Activated CD4-positive, alpha-beta memory T cell treated with anti-CD3 and anti-CD28 coated beads for 36 hours (primary cell): ENCODE results near the gene SLC15A1. TPM values are rescaled to one million over a fixed set of nuclear protein-coding genes. Genes with fewer than 3 reads are reported as not detected.

ENCODE experiments used
- CTCF ChIA-PET: fragments of 350-600 bp; sonication (Branson Sonifier 250); formaldehyde crosslinking; loops from one replicate; lab custom pipeline; 2021; ENCODE audit warnings: antibody characterized with exemption, inconsistent platforms; lab: Charles Lee
- POLR2A ChIA-PET: fragments of 350-600 bp; sonication (Branson Sonifier 250); formaldehyde crosslinking; loops from one replicate; lab custom pipeline; 2021; ENCODE audit warnings: antibody characterized with exemption; lab: Charles Lee
- DNase-seq: peaks from one replicate; pipeline ENCODE4 v3.0.0-alpha.2; 2020
- H3K27ac Mint-ChIP-seq: one replicate; pipeline ENCODE4 v1.8.0; 2021; ENCODE audit warnings: mixed read lengths
- H3K27me3 Mint-ChIP-seq: one replicate; pipeline ENCODE4 v1.8.0; 2021; ENCODE audit warnings: mixed read lengths
- H3K36me3 Mint-ChIP-seq: one replicate; pipeline ENCODE4 v1.8.0; 2021; ENCODE audit warnings: mixed read lengths
- H3K4me1 Mint-ChIP-seq: one replicate; pipeline ENCODE4 v1.8.0; 2021; ENCODE audit warnings: low read depth, mixed read lengths
- H3K4me3 Mint-ChIP-seq: one replicate; pipeline ENCODE4 v1.8.0; 2021; ENCODE audit warnings: mild to moderate bottlenecking, mixed read lengths
- H3K9me3 Mint-ChIP-seq: one replicate; pipeline ENCODE4 v1.8.0; 2021; ENCODE audit warnings: mixed read lengths
- intact Hi-C: fragments of 100-400 bp; cut with micrococcal nuclease; formaldehyde crosslinking; loops from one replicate; pipeline ENCODE4 v1.15.1; 2023
- total RNA-seq, 2 experiments: library from RNA; stranded (reverse); gene quantifications; one replicate each; pipeline ENCODE4 v1.2.3, GENCODE V29; 2021

SLC15A1 gene
- total RNA-seq, 2 experiments from 2014 or later: not detected

GRCh38 chr13:98678741-98679140 lies 73.7 kb downstream of the SLC15A1 start:
- Mint-ChIP-seq H3K4me3 (no peak overlapping the region), H3K36me3 (no peaks in the 10 kb centered on the region), H3K27me3 (no peaks in the 10 kb centered on the region), H3K27ac (no peak overlapping the region), H3K9me3 (no peaks in the 10 kb centered on the region), H3K4me1 (no peaks in the 10 kb centered on the region)
- intact Hi-C loops: loop anchor here (10.0 kb wide), 1 partner anchor 534 kb away; the partner anchor contains the start of gene FARP1
- DNase-seq: no peak
- ChIA-PET CTCF (no interaction called here), POLR2A (no interaction called here)

- intact Hi-C loops: loop anchor here (10.0 kb wide), 1 partner anchor 533 kb away; the partner anchor contains the start of gene FARP1
- no peaks in the 10 kb centered on the region for H3K4me1 Mint-ChIP-seq
- H3K9me3 Mint-ChIP-seq: no peaks in the 10 kb centered on the region
- H3K27ac Mint-ChIP-seq: no peak overlapping the region
- no peaks in the 10 kb centered on the region for H3K27me3 Mint-ChIP-seq
- ChIA-PET POLR2A (no interaction called here), CTCF (interaction anchor here (1.3 kb wide), 1 partner anchor 232 kb away, joined by 4 read pairs; no protein-coding TSS in a partner anchor)
- DNase-seq: no peak
- no peak overlapping the region for H3K4me3 Mint-ChIP-seq
- no peaks in the 10 kb centered on the region for H3K36me3 Mint-ChIP-seq
Measured at GRCh38 chr13:98677398-98677797, 75.1 kb downstream of the SLC15A1 start.

GRCh38 chr13:98676239-98676638 lies 76.2 kb downstream of the SLC15A1 start:
- POLR2A ChIA-PET: no interaction called here
- no peak overlapping the region for H3K27ac Mint-ChIP-seq
- H3K36me3 Mint-ChIP-seq: no peaks in the 10 kb centered on the region
- no peaks in the 10 kb centered on the region for H3K9me3 Mint-ChIP-seq
- intact Hi-C loops: loop anchor here (10.0 kb wide), 1 partner anchor 531 kb away; the partner anchor contains the start of gene FARP1
- H3K4me1 Mint-ChIP-seq: no peaks in the 10 kb centered on the region
- no peaks in the 10 kb centered on the region for H3K27me3 Mint-ChIP-seq
- no peak overlapping the region for H3K4me3 Mint-ChIP-seq
- CTCF ChIA-PET: interaction anchor here (1.3 kb wide), 1 partner anchor 231 kb away, joined by 4 read pairs; no protein-coding TSS in a partner anchor
- no peak for DNase-seq

GRCh38 chr13:98675837-98676236 lies 76.6 kb downstream of the SLC15A1 start:
- Mint-ChIP-seq H3K27me3 (no peaks in the 10 kb centered on the region), H3K27ac (no peak overlapping the region), H3K36me3 (no peaks in the 10 kb centered on the region), H3K9me3 (no peaks in the 10 kb centered on the region), H3K4me1 (no peaks in the 10 kb centered on the region), H3K4me3 (no peak overlapping the region)
- no peak for DNase-seq
- intact Hi-C loops: loop anchor here (10.0 kb wide), 1 partner anchor 531 kb away; the partner anchor contains the start of gene FARP1
- ChIA-PET CTCF (no interaction called here), POLR2A (no interaction called here)

GRCh38 chr13:98675066-98675465 lies 77.4 kb downstream of the SLC15A1 start:
- no peaks in the 10 kb centered on the region for H3K4me1 Mint-ChIP-seq
- DNase-seq: no peak
- POLR2A ChIA-PET: no interaction called here
- CTCF ChIA-PET: interaction anchor here (4.4 kb wide), 1 partner anchor 229 kb away, joined by 79 read pairs; no protein-coding TSS in a partner anchor
- H3K9me3 Mint-ChIP-seq: no peaks in the 10 kb centered on the region
- intact Hi-C loops: loop anchor here (10.0 kb wide), 1 partner anchor 530 kb away; the partner anchor contains the start of gene FARP1
- no peak overlapping the region for H3K27ac Mint-ChIP-seq
- H3K27me3 Mint-ChIP-seq: no peaks in the 10 kb centered on the region
- H3K36me3 Mint-ChIP-seq: no peaks in the 10 kb centered on the region
- no peak overlapping the region for H3K4me3 Mint-ChIP-seq

- ChIA-PET CTCF (interaction anchor here (0.5 to 4.4 kb wide), 23 partner anchors 9 to 818 kb away, joined by 3 to 79 read pairs (median 3); no protein-coding TSS in a partner anchor), POLR2A (no interaction called here)
- no peaks in the 10 kb centered on the region for H3K9me3 Mint-ChIP-seq
- H3K27ac Mint-ChIP-seq: no peak overlapping the region
- DNase-seq: peak; percentile 58
- peaks cover 2% of the 10 kb centered on the region for H3K27me3 Mint-ChIP-seq
- H3K4me1 Mint-ChIP-seq: no peaks in the 10 kb centered on the region
- no peak overlapping the region for H3K4me3 Mint-ChIP-seq
- intact Hi-C loops: loop anchor here (1.0 to 10.0 kb wide), 6 partner anchors 20 to 816 kb away; partner anchors contain the start of gene FARP1
- H3K36me3 Mint-ChIP-seq: no peaks in the 10 kb centered on the region
Measured at GRCh38 chr13:98672947-98673613, 79.4 kb downstream of the SLC15A1 start.

- H3K27ac Mint-ChIP-seq: no peak overlapping the region
Measured at GRCh38 chr13:98668155-98668554, 84.3 kb downstream of the SLC15A1 start.

GRCh38 chr13:98665638-98665995 lies 86.9 kb downstream of the SLC15A1 start:
- Mint-ChIP-seq H3K27ac (no peak overlapping the region), H3K4me3 (no peak overlapping the region), H3K9me3 (no peaks in the 10 kb centered on the region), H3K4me1 (peaks cover 16% of the 10 kb centered on the region), H3K36me3 (no peaks in the 10 kb centered on the region), H3K27me3 (peaks cover 7% of the 10 kb centered on the region)
- CTCF ChIA-PET: interaction anchor here (0.7 to 3.1 kb wide), 5 partner anchors 12 to 372 kb away, joined by 3 to 17 read pairs (median 4); no protein-coding TSS in a partner anchor
- POLR2A ChIA-PET: interaction anchor here (1.1 to 1.6 kb wide), 2 partner anchors 89 to 221 kb away, joined by 4 read pairs; partner anchors contain the start of gene STK24
- intact Hi-C loops: loop anchor here (2.0 to 10.0 kb wide), 2 partner anchors 69 to 389 kb away; no protein-coding TSS in a partner anchor
- DNase-seq: no peak

More at GRCh38 chr13:98668155-98668554, 84.3 kb downstream of the SLC15A1 start:
- ChIA-PET POLR2A (no interaction called here), CTCF (interaction anchor here (0.7 to 2.4 kb wide), 4 partner anchors 15 to 812 kb away, joined by 3 to 10 read pairs (median 5); no protein-coding TSS in a partner anchor)
- no peaks in the 10 kb centered on the region for H3K9me3 Mint-ChIP-seq
- intact Hi-C loops: loop anchor here (10.0 kb wide), 1 partner anchor 387 kb away; no protein-coding TSS in a partner anchor
- no peaks in the 10 kb centered on the region for H3K36me3 Mint-ChIP-seq
- peaks cover 7% of the 10 kb centered on the region for H3K27me3 Mint-ChIP-seq
- H3K4me1 Mint-ChIP-seq: peaks cover 16% of the 10 kb centered on the region
- no peak overlapping the region for H3K4me3 Mint-ChIP-seq
- DNase-seq: no peak

GRCh38 chr13:98664924-98665637 lies 87.4 kb downstream of the SLC15A1 start:
- Mint-ChIP-seq H3K4me3 (no peak overlapping the region), H3K27ac (no peak overlapping the region), H3K4me1 (peaks cover 16% of the 10 kb centered on the region), H3K27me3 (peaks cover 9% of the 10 kb centered on the region), H3K36me3 (no peaks in the 10 kb centered on the region), H3K9me3 (no peaks in the 10 kb centered on the region)
- DNase-seq: no peak
- intact Hi-C loops: loop anchor here (1.0 to 10.0 kb wide), 4 partner anchors 68 to 689 kb away; no protein-coding TSS in a partner anchor
- CTCF ChIA-PET: interaction anchor here (0.7 to 3.1 kb wide), 5 partner anchors 11 to 373 kb away, joined by 3 to 17 read pairs (median 4); no protein-coding TSS in a partner anchor
- POLR2A ChIA-PET: interaction anchor here (1.1 to 1.6 kb wide), 2 partner anchors 88 to 220 kb away, joined by 4 read pairs; partner anchors contain the start of gene STK24

- intact Hi-C loops: loop anchor here (1.0 to 10.0 kb wide), 4 partner anchors 68 to 688 kb away; no protein-coding TSS in a partner anchor
- ChIA-PET POLR2A (interaction anchor here (1.6 kb wide), 1 partner anchor 87 kb away, joined by 4 read pairs; the partner anchor contains the start of gene STK24), CTCF (interaction anchor here (1.5 to 3.1 kb wide), 3 partner anchors 11 to 219 kb away, joined by 3 to 17 read pairs (median 12); no protein-coding TSS in a partner anchor)
- DNase-seq: no peak
- H3K4me1 Mint-ChIP-seq: peaks cover 16% of the 10 kb centered on the region
- H3K9me3 Mint-ChIP-seq: no peaks in the 10 kb centered on the region
- no peak overlapping the region for H3K4me3 Mint-ChIP-seq
- no peaks in the 10 kb centered on the region for H3K36me3 Mint-ChIP-seq
- H3K27me3 Mint-ChIP-seq: peaks cover 9% of the 10 kb centered on the region
- H3K27ac Mint-ChIP-seq: no peak overlapping the region
Measured at GRCh38 chr13:98664510-98664909, 88.0 kb downstream of the SLC15A1 start.

GRCh38 chr13:98664047-98664446 lies 88.4 kb downstream of the SLC15A1 start:
- H3K4me3 Mint-ChIP-seq: no peak overlapping the region
- H3K27me3 Mint-ChIP-seq: peaks cover 9% of the 10 kb centered on the region

More at GRCh38 chr13:98664047-98664446, 88.4 kb downstream of the SLC15A1 start:
- no peaks in the 10 kb centered on the region for H3K36me3 Mint-ChIP-seq
- H3K4me1 Mint-ChIP-seq: peaks cover 16% of the 10 kb centered on the region
- CTCF ChIA-PET: interaction anchor here (1.5 to 3.1 kb wide), 2 partner anchors 10 to 218 kb away, joined by 3 to 17 read pairs; no protein-coding TSS in a partner anchor
- intact Hi-C loops: loop anchor here (1.0 to 10.0 kb wide), 4 partner anchors 67 to 688 kb away; no protein-coding TSS in a partner anchor
- peak overlapping the region; percentile 56 for H3K27ac Mint-ChIP-seq
- peak; percentile 87 for DNase-seq
- H3K9me3 Mint-ChIP-seq: no peaks in the 10 kb centered on the region
- POLR2A ChIA-PET: interaction anchor here (1.6 kb wide), 1 partner anchor 87 kb away, joined by 4 read pairs; the partner anchor contains the start of gene STK24
